ENCODE results near the gene BABAM2.

BABAM2 gene

DNA sequence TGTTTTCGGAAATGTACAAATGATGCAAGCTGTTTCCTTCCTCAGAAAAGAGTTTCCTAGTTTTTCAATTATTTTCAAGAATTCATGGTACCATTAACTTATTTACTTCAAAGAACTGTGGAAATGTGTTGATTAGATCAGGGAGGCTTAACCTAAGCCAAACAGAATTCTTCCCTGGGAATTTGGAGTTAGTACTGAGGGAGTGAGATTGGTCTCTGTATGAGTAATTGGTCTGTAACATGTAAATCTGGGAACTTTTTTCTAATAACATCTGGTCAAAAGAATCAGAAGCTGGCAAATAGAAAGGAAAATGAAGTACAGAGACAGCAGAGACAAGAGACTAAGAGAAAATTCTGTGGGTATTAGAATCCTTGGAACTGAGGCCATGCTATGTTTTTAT lies 145.8 kb downstream of the BABAM2 start:
- no peak for DNase-seq

- no peak for DNase-seq
Measured at GRCh38 chr2:28038722-28039121, 148.2 kb downstream of the BABAM2 start.

DNA sequence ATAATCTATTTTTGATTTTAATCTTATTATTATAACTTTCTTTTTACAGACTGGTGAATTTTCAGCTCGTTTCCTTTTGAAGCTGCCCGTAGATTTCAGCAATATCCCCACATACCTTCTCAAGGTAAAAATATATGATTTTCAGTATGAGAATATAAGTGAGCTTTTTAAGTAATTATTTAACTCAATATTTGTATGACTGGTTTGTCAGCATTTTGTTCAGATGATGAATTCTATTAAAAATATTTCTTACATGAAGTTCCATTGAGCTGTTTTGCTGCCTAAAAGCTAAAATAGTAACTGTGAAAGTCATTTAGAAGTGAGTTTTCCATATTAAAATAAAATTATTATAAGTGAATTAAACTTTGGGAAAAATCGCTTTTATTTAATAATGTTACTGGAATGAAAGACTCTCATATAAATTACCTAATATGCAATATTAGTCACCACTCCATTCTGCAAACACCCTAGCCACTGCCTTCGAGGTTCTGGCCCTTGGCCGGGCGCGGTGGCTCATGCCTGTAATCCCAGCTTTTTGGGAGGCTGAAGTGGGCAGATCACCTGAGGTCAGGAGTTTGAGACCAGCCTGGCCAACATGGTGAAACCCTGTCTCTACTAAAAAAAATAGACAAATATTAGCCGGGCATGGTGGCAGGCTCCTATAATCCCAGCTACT lies 155.3 kb downstream of the BABAM2 start:
- no peak for DNase-seq

GRCh38 chr2:28046921-28047320 lies 156.4 kb downstream of the BABAM2 start:
- no peak for DNase-seq

GRCh38 chr2:28047681-28048080 lies 157.2 kb downstream of the BABAM2 start:
- DNase-seq = no peak

- no peak for DNase-seq
Measured at GRCh38 chr2:28048341-28048740, 157.8 kb downstream of the BABAM2 start.

- DNase-seq = no peak
Measured at GRCh38 chr2:28049416-28049815, 158.9 kb downstream of the BABAM2 start.

GRCh38 chr2:28049899-28050298 lies 159.4 kb downstream of the BABAM2 start:
- no peak for DNase-seq

DNA sequence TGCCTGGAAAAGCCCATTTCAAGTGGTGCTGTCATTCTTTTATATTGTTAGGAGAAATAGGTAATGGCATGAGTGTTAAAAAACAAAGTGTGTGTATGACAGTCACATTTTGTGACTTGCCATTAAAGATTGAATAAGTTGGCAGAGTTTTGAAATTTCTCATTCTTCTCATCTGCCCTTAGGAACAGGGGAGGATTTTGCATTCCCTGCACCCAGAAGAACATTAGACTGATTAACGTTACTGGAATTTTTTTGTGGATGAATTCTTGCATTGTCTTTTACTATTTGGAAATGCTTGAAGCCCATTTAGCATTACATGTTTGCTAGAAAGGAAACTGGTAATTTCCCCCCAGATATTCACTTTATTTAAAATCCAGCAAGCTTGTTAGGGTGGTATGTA lies 162.2 kb downstream of the BABAM2 start:
- no peak for DNase-seq

DNA sequence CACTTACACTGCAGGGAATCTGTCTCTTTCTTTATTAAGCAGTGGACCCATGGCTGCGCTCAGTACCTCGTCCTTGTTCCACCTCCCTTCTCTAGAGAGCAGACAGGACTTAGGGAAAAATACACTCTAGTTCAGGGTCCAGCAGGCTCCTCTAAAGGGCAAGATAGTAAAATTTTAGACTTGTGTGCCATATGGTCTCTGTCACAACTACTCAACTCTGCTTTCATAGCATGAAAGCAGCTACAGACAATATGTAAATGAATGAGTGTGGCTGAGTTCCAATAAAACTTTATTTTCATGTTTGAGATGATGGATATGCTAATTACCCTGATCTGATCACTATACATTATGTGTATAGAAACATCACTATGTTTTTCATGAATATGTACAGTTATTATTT lies 163.1 kb downstream of the BABAM2 start:
- DNase-seq = no peak

- no peak for DNase-seq
Measured at GRCh38 chr2:28054916-28055315, 164.4 kb downstream of the BABAM2 start.

GRCh38 chr2:28055325-28055970 lies 164.9 kb downstream of the BABAM2 start:
- DNase-seq = no peak

GRCh38 chr2:28058791-28059190 lies 168.3 kb downstream of the BABAM2 start:
- no peak for DNase-seq

GRCh38 chr2:28062867-28063266 lies 172.3 kb downstream of the BABAM2 start:
- no peak for DNase-seq

- no peak for DNase-seq
Measured at GRCh38 chr2:28063492-28063962, 173.0 kb downstream of the BABAM2 start.

GRCh38 chr2:28067602-28068001 lies 177.1 kb downstream of the BABAM2 start:
- DNase-seq = no peak

- no peak for DNase-seq
Measured at GRCh38 chr2:28068088-28068487, 177.6 kb downstream of the BABAM2 start.

DNA sequence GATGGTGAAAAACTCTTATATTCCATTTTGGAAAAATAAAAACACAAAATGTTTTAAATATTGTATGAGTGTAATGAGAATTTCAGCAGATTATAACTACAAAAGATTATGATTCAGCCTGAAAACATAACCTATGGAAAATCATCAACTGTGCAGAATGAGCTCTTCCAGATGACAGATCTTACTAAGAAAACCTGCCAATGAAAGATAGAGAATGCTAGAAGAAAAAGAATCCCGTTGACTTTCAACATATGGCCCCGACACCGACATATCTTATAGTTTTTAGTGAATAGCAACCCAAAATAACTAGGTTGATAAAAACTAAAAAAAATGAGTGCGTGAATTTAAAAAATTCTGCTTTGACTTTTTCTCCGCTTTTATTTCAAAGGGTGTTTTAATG lies 178.0 kb downstream of the BABAM2 start:
- DNase-seq = no peak

GRCh38 chr2:28071221-28071620 lies 180.7 kb downstream of the BABAM2 start:
- no peak for DNase-seq

- no peak for DNase-seq
Measured at GRCh38 chr2:28074137-28074536, 183.6 kb downstream of the BABAM2 start.

GRCh38 chr2:28080911-28081310 lies 190.4 kb downstream of the BABAM2 start:
- DNase-seq = no peak

DNA sequence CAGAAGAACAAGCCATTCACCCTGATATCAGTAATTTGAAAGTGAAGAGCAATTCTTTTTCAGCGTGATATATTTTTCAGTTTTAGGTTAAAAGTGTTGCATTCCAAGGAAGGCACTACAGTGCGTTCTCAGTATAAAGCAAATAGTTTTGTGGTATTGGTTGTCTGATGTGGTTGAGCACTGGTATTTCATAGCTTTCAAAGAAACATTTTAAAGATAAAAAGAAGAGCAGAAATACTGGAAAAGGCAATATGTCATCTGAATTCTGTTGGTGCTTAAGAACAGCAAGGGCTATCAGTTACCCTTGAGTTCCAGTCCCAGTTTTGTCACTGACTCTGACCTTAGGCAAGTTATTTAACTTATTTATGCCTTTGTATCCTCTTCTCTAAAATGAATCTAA lies 191.6 kb downstream of the BABAM2 start:
- no peak for DNase-seq

DNA sequence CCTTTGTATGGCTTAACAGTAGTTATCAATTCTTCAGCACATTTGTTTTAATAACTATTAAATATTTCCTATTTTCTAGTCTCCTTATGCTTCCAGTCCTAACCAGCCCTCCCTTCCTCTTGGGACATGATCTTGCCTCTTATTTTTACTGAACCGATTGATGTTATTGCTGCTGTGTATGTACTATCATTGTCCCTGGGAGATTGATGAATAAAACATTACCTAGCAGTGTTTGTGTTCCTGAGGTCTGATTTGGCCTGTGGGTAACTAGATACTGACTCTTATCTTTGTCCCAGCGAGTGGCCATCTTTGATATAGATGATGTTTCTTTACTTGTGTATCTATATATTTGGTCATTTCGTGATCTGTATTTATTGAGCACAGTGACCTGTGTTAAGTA lies 192.9 kb downstream of the BABAM2 start:
- no peak for DNase-seq

DNA sequence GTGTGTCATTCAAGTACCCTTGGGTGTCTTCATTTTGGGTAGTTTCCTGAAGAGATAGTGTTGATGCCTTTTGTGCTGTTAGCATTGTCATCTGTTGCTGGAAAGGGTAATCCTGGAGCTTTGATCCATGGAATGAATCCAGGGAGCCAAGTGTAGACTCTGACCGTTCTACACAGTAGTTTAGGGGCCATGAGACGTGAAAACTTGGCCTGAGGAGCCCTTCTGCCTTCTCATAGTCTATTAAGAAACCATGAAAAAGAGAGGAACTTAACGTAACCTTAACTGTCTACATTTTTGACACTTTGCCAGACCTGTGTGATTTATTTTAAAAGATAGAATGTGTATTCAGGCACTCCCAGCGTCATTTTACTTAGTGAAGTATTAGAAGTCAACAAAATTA lies 194.0 kb downstream of the BABAM2 start:
- DNase-seq = no peak

DNA sequence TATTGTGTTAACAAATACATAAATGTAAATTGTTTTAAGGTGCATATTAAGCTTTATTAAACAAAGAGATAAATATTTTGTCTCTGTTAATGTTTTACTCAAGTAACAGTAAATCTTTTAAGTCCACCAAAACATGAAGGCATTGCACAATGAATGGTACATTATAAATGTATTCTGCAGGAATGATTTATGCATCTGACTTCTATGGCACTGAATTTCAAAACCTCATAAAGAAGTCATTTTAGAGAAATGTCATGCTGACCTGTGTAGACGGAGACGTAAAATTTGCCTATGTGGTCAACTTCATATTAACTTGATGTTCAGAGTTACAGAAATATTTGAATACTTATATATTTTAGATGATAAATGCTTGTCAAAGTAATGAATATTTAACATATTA lies 194.7 kb downstream of the BABAM2 start:
- no peak for DNase-seq
